OCI-LY3 (cell line): ENCODE results near the gene NTHL1.

Experiments
- CTCF ChIP-seq: fragments of 200-600, 300-600 bp; sonication (generic); IDR thresholded peaks from 2 replicates; pipeline ENCODE4 v1.5.1; 2014; ENCODE audit warnings: antibody characterized with exemption, low read length, low read depth
- EZH2phosphoT487 ChIP-seq: fragments of 200-600 bp; shearing (Covaris generic); IDR thresholded peaks from 2 replicates; pipeline ENCODE4 v1.6.1; 2018; ENCODE audit warnings: antibody characterized with exemption, mixed run types, low read depth

- TF ChIP-seq CTCF (peak; percentile 53), EZH2phosphoT487 (no peak)
These were observed 31.2 kb downstream of the NTHL1 start for GRCh38 chr16:2016407-2016922.
